Kidney capillary endothelial cell (primary cell): ENCODE measurements around the gene RNU6-8.

Source experiments
- DNase-seq: peaks from one replicate; pipeline ENCODE4 v3.0.0-alpha.2; 2018; ENCODE audit warnings: low spot score

RNU6-8 gene

DNA sequence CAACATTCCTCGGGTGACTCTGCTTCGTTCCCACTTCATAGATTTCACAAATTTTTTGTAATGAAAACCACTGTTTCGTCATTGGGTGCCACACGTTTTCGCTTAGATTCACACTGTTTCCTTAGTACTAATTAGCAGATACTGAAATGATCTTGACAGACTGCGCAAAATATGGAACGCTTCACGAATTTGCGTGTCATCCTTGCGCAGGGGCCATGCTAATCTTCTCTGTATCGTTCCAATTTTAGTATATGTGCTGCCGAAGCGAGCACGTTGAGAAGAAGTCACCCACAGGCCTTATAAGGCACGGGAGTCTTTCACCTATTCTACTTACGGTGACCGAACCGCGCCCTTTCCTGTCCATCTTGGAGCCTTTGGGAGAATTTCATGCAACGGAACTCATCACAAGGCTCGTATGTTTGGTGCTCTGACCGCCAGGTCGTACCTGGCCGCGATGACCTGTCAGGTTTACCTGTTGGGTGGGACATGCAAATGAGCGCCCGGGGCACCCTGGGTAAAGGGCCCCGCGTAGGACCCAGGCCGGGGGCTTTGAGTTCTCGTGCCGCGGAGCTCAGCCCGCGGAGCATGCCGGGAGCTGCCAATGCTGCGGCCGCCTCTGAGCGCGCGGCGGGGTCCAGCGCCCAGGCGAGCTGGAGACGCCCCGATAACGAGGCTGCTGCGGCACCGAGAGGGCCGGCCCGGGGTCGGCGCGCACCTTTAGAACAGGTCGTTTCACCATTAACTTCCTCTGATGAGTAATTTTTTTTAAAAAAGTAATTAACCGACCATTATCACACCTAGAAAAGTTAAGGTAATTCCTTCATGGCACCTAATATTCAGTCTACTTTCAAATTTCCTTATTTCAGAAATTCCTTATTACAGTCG lies at the start of gene RNU6-8:
Gene RNU6-8, minus strand, starts transcription at position 272 of the 885 bp plus-strand sequence.
- DNase-seq, result peak; percentile 74

DNA sequence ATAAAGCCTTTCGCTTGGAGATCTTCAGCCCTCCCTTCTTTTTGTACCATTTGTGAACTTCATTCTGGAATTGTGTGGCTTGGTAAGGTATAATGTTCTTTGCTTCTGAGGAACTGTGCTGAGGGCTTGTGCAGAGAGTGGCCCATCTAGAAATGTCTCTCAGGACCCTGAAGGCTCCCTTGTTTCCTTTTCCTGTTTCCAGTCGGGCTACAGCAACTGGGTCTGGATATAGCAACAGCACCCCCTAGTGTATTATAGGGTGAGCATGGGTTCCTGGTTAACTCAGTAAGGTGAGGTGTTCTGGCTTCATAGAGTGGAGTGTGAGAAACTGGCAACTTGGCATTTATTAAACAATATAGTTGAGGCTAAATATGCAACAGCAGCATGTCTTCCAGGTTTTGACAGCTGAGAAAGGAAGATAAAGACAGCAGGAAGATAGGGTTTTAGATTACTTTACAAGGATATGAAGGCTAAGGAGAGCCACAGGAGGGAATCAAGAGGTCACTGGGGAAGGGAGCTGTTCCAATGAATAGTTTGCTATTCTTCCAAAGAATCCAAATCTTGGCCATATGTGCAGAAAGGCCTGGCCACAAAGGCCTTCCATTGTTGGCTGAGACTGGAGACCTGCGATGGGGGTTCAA lies 49.1 kb upstream of the RNU6-8 start:
- DNase-seq, result peak; percentile 64

DNA sequence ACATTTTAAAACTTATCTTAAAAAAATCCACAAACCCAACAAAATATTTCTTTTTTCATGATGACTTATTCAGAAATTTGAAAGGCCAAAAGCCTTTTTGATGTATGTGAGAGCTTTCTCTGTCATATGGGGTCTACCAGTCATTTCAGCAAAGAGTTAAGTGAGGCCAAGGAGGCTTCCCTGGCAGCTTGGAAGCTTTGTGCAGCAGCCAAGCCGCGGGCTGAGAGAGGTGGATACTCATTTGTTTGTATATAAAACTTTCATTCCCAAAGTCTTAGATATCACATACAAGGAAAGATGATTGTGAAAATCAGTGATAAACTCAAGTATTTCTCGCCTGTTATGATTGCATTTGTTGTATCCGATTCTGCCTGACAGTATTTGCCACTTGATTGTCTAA lies 48.5 kb upstream of the RNU6-8 start:
- no peak for DNase-seq

DNA sequence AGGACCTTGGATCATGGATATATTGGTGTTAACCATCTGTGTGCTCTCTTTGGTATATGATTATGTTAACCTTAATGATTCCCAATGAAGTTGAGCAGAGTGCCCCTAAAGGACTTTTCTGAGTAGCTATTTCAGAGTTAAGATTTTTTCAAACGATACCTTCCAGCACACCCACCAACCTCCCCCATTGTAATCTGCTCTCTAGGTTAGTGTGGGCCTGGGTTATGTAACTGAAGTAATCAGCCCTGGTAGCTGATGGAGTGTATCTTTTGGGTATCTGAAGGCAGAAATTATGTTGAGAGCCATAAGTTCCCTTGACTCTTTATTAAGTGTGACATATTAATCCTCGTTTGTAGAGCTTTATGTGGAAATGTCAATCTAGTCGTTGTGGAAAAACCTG lies 47.6 kb upstream of the RNU6-8 start:
- DNase-seq, result no peak

DNA sequence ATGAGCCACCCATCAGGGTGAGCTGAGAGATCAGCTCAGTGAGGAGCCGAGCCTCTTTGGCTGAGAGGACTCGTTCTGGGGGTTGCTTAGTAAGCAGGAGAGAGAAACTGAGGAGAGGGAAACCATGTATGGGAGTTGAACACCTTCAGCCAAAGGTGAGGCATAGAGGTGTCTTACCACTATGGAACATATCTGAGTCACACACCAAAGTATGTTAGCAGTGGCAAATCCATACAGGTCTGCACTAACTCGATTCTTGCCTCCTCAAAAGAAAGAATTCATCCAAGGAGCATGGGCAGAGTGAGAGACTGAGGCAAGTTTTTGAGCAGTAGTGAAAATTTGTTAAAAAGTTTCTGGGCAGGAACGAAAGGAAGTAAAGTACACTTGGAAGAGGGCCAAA lies 46.7 kb upstream of the RNU6-8 start:
- no peak for DNase-seq

DNA sequence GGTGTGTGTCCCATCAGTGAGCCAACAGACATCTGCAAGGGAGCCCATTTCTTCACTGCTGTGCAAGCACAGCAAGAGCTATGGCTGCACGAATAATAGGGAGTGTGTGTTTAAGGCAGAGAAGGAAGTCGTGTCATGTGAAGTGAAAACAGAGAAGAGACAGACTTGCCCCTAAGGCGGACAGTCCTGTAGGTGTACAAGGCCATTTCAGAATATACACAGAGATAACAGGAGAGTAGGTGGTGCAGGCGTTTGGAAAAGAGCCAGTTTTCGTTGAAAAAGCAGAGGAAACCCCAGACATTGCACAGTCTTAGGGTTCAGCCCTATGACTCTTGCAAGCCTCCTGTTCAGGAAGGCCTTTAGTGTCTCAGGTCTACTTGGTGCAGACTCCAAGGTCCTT lies 46.3 kb upstream of the RNU6-8 start:
- DNase-seq, result no peak

DNA sequence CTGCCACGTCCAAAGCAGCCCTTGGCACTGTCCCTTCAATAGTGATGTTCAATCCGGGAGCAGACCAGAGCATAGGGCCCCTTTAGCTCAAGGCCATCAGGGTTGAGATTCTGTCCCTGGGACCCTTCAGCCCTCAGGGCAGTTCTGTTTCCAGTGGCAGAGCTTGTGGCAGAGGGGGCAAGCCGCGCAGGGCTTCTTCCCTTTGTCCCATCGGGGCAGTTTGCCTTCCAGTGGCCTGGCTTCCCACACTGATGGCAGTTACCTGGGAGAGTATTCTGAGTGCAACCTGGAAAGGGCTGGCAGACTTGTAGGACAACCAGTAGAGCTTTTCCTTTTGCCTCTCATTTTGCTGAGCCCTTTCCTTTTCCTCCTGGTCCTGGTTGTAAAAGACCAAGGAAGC lies 43.7 kb upstream of the RNU6-8 start:
- no peak for DNase-seq

DNA sequence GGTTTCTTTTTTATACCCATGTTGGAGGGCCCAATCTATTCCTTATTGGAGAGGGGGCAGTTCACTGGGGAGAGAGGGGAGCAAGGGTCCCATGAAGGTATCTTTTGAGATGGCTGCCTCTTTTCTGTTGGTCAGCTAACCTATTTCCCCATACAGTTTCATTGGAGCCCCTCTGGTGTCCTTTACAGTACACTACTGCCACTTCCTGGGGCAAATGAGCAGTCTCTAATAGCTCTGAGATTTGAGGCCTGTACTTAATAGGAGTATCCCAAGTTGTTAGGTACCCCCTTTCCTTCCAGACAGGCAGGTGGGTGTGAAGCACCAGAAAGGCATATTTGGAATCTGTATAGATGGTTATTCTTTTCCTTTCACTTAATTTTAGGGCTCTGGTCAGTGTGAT lies 41.3 kb upstream of the RNU6-8 start:
- no peak for DNase-seq

DNA sequence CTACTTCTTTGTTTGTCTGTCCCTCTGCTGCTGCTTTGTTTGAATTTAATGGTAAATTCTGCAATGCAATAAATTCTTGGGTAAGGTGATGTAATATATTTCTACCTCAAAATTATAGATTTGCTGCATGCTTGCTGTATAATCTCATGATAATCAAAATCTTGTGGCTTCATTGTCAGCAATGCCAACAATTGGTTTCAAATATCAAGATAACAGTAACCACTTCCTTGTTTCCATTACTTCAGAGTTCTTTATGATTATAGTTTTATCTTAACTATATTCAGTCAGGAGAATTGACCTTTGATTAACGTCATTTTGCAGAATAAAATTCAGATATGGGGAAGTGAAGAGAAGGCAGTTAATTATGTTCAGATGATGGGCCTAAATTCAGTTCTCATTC lies 30.2 kb upstream of the RNU6-8 start:
- DNase-seq, result no peak

DNA sequence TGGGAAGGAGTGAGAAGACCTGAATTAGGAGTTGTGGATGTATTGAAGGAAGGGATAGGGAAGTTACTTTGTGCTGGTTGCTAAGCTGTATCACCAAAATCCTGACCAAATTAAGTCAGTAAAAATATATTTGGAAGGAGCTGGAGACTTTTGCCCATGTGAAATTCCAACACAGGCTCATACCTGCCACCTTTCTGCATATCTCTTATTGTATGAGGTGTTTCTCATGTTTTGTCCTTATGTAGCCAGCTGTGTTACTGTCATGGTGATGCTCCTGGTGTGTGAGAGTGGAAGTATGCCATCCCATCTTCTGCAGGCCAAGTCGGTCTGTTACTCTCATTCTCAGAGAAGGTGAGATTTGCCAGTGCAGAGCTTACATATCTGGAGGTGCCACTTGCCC lies 29.4 kb upstream of the RNU6-8 start:
- no peak for DNase-seq

DNA sequence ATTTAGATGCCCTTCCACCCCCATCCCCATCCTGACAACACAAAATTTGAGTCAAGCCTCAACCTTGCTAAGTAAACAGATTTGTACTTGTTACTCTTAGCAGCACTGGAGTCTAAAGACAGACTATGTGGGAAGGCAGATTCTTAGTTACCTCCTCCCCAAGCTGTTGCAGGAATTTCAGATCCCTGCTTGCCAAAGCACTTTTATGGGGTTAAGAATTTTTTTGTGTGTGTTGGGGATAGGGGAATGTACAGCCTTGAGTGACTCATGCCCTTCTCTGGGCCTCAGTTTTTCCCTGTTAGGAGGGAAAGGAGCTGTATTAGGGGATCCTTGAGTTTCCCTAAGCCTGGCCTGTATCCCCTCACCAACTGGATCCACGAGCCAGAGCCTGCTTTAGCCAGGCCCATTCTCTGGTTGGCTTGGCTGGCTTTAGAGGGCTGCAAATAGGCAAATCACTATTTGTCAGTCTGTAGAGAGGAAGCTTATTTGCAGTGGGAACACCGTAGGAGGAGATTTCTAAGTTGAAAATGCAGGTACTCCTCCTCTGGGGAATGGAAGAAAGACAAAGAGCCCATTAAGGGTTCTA lies 27.7 kb upstream of the RNU6-8 start:
- no peak for DNase-seq

DNA sequence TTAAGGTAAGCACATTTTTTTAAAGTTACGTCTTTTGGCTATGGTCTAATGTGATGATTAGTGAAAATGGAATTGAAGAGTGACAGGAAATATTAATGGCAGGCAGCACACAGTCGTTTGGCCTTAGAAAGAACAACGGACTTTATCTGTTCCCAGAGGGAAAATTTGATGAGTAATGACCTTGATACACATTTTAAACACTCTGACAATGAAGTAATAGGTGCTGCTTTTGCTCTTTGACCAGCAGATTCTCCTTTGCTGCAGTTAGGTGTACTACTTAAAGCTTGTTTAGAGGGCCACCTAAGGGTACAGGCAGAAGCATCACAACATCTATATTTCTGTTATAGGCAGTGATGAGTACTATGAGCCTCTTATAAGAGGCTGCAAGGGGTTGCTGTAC lies 27.1 kb upstream of the RNU6-8 start:
- DNase-seq, result no peak

DNA sequence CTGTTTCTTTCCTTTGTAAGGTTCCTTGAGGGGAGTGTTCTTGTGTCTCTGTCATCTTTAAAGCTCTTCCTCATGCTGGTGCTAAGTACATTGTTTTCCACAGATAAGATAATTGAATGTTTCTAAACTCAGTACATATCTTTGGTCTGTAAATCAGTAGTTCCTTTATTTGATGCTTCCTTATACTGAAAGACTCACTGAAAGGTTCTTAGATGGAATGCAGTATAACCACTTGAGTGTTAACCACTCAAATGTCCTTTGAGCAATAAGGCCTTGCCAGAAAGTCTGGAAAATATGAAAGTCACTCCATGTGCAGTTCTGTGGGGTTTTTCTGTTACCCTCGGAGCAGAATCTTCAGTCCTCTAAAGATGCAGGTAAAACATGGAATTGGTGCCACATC lies 23.0 kb upstream of the RNU6-8 start:
- DNase-seq, result no peak

DNA sequence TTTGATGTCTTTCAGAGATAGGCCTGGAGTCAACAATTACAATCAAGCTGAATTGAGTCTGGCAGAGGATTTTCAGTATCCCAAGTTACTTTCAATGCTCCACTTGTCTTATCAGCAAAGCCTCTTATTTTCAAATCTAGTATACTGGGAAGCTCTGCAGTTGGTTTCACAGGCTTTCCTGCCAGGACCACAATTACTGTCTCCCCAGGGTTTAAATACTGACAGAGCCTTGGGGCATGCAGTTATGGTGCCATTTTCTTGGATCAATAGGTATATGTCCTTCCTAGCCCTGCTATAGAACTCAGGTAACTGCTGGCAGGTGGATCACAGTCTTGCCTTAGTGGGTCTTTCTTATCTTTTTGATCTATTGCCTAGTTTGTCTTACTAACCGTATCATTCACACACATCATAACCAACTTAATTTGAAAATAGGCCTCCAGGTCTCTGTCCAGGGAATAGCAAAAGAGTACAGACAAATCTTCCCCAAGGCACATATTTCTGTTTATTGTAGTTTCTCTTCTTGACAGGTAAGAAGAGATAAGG lies 22.4 kb upstream of the RNU6-8 start:
- no peak for DNase-seq

DNA sequence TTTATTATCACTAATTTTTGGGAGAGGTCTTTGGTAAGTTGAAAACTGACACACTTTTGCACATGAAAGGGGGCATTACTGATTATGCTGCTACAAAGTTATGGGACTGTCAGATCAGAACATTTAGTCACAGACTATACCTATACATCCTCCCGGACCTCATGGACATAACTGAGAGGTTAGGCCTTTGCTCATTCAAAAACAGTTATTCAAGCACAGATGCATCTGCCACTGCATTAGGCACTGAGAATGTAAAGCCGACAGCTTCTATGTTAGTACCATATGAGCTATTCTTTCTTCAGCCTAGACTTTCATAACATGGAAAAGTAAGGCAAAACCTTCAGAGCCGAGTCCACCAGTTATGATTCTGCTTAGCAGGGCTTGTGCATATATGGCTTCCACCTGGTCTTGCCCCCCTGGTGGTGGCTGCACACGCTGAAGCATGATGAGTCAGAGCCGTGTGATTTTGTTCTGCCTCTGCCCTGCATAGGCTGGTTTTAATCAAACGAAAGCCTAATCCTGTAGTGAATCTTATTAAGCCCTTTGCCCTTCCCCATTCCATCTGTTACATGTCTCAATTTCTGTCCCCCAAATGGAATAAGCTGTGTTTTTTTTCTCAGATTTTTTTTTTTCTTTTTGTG lies 21.8 kb upstream of the RNU6-8 start:
- DNase-seq, result no peak

DNA sequence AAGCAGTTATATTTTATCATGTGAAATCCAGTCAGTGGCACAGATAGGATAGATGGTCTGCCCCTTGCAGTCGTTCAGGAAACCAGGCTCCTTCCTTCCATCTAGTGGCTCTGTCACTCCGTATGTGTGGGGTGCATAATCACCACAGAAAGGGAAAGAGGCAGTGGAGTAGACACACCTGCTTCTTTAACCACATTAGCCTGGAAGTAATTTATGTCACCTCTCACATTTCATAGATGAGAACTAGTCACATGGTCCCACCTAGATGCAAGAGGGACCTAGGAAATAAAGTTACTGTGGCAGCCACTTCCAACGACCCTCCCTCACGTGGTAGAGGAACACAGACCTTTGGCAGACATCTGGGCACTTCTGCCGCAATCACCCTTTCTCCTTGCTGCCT lies 14.2 kb upstream of the RNU6-8 start:
- no peak for DNase-seq

DNA sequence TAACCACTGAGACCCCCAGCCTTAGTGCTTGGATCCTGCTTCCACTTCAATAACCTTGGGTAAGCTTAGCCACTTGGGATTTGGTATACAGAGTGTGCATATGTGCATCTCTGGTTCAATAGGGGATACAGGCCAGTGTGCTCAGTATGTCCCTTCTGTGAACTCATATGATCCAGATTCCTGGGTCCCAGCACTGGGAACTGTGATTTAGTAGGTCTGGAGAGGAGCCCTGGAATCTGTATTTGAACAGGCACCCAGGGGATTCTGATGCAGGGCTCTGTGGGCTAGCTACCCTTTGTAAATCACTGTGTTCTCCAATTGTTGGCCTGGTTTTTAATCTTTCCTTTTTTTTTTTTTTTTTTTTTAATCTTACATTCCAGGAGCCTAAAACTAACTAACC lies 9.8 kb upstream of the RNU6-8 start:
- DNase-seq, result no peak

DNA sequence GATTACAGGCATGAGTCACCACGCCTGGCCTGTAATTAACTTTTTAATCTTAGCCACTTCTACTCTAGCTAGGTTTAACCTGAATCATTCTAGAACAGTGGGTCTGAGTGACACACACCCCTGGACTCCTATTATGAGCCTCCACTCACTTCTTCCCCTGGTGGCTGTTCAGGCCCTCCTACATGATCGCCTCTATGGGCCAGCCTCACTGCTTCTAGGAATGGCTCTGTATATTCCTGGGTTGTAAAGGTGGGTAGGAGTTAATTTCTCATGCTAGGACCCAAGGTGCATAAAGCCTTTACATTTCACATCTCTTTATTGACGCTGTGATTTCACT lies 8.0 kb upstream of the RNU6-8 start:
- DNase-seq, result no peak

DNA sequence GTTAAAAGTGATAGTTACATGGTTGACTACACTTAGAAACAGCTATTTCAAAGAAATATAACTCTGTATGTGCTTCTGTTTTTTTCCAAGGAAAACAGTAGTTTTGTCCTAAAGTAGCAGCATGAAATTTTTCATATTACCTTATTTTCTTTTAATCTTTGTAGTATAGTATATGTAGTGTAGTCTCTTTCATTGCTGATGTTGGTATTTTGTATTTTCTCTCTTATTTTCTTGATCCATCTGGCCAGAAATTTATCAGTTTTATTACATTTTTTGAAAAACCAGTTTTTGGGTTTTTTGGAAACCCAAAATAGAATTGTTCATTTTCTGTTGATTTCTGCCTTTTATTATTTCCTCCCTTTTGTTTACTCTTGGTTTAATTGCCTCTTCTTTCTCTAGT lies 6.4 kb upstream of the RNU6-8 start:
- DNase-seq, result no peak

DNA sequence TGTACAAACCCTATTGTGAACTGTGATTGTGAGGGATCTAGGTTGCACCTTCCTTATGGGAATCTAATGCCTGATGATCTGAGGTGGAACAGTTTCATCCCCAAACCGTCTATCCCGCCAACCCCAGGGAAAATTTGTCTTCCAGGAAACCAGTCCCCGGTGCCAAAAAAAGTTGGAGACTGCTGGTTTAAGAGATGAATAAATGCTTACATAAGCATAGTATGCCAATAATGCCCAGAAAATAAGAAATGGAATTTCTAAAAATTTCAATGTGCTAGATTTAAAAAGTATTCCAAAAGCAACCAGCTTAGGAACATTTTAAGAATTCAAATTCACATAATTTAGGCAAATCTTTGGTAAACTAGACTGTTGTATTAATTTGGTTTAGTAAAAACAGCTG lies 5.4 kb upstream of the RNU6-8 start:
- DNase-seq, result no peak

DNA sequence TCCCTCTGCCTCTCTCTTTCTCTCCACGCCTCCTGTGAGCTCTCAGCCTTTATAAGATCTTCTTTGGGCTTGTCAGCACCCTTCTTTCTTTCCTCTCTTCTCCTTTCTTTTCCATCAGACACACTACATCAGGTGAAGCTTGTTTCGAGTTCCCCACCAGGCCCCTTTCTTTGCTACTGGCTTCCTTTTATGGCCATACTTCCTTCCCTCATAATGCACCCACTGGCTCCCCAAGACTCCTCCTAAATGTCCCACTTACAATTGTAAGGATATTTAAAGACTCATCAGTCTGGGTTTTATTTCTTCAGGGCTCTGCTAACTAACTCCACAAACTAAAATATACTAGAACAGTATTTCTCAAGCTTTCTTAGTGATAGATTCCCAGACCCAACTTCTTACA lies 3.5 kb upstream of the RNU6-8 start:
- DNase-seq, result no peak

DNA sequence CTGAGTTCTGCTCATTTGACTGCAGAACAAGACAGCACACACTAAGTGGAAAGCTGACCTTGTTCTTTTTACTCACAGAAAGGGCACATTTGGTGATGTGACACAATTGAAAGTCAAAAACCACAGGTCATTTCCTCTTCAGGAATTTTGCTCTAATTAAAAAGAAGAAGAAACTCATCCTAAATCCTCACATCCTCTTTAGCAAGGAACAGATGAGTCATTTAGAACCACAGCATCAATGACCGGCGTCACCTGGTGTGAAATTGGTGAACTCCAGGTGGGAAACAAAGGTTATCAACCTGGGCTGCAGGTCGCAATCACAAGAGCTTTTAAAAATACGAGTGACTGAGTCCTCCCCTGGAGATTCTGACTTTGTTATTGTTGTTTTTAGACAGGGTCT lies 2.9 kb upstream of the RNU6-8 start:
- DNase-seq, result no peak

DNA sequence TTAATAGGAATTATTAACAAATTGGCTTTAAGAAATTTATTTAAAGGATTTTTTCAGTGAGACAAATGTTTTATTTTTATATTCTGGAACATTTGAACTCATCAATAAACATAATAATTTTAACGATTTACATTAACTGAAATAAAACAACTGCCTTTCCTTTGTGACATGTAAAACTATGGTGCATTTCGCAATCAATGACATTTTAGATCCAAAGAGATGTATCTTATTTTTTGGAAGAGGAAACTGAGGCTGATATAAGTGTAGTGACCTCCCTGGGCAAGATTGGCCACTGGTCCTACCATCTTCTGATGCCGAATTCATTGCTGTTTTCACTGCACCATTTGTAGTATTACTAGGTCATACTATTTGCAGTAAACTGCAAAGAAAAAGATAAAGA lies 2.5 kb upstream of the RNU6-8 start:
- no peak for DNase-seq
